ENCODE measurements around the gene CEMIP2. TPM values are rescaled to one million over a fixed set of nuclear protein-coding genes. Genes with fewer than 3 reads are reported as not detected.

Gene CEMIP2
- total and polyA plus RNA-seq, 2 of the 13 experiments (the other 11 are each of a cell fraction or from before 2014, with no cell fraction given), result 94.3 to 128 TPM

DNA sequence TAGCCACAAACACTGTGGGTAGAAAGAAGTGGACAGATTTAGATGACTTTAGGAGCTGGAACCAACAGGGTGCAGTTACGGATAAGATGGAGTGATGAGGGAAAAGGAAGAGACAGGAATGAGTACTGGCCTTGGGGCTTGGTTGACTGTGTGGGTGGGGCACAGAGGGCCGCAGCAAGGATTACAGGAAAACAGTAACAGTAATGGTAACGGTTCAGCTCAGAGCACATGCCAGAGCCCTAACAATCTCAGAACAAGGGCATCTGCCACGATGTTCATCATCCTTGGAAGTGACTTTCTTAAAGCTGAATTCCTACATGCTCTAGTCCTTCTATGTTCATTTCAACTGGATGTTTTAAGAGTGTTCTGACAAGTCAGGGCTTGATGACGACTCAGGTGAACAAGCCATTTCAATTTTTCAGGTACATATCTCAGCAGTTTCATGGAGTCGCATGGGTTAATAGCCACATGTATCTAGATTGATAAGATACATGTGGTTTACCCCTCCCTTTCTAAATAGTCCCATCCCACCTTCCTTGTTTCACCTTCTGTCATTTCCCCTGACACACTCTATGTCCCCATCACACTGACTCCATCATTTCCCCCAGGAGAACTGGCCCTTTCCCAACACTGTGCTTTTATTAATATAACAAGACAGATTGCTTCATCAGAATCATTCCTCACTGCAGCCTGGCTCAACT, 65.0 kb downstream of the CEMIP2 start:
- H3K79me2 ChIP-seq (ENCODE audit: insufficient read depth, low read length), result no peaks in the 10 kb centered on the region
- WGBS (ENCODE audit: low lambda C conversion rate), result 95% methylated on average over 6 of the region's 6 CpGs

GRCh38 chr9:71697882-71698281, 70.4 kb downstream of the CEMIP2 start:
- DNase-seq (ENCODE audit: low spot score) (no peak), FAIRE-seq (no peak), ATAC-seq (no peak)
- 94% methylated on average over 4 of the region's 4 CpGs for WGBS (ENCODE audit: low lambda C conversion rate)
- ChIA-PET POLR2A (no interaction called here), CTCF (ENCODE audit: low intra/inter-chr PET ratio, low total read pairs) (no interaction called here)
- H3K4me1 ChIP-seq (ENCODE audit: insufficient read depth, low read length), result peaks cover 7% of the 10 kb centered on the region; the same call in 1 of the 2 replicates
- TF ChIP-seq KAT8 (CRISPR knock-in tag; IDR thresholded peaks at IDR 0.05) (no peak), RBM22 (optimal IDR thresholded peaks at IDR 0.05; ENCODE audit: low read length) (peak; percentile 73), ZBTB2 (CRISPR knock-in tag; IDR thresholded peaks at IDR 0.05; ENCODE audit: low read depth) (no peak), ZNF101 (CRISPR knock-in tag; IDR thresholded peaks at IDR 0.05; ENCODE audit: borderline replicate concordance, low read depth) (no peak)
- H3K9ac ChIP-seq (ENCODE audit: insufficient read depth, low read depth, low read length), result no peak overlapping the region
- no peaks in the 10 kb centered on the region for H3K27me3 ChIP-seq (ENCODE audit: control insufficient read depth in 1 of 2, insufficient read depth in 2 of 2, low read length in 2 of 2)
- in situ Hi-C loops (cut with HindIII; ENCODE audit: extremely low pct_ligation_motif_present, low pct_unique_long_range_greater_than_20kb), result no loop called here
- no peaks in the 10 kb centered on the region for H4K20me1 ChIP-seq (ENCODE audit: insufficient read depth, low read length)
- no peak overlapping the region for H3K4me2 ChIP-seq (ENCODE audit: low read depth, low read length)
- H3K79me2 ChIP-seq (ENCODE audit: insufficient read depth, low read length), result no peaks in the 10 kb centered on the region
- H3K36me3 ChIP-seq (replicated peaks in 1 of 2; ENCODE audit: control insufficient read depth in 1 of 2, insufficient read depth in 2 of 2, low read length in 2 of 2), result peaks cover 12 to 65% of the 10 kb centered on the region in 2 experiments
- H3K4me3 ChIP-seq (replicated peaks in 1 of 3; ENCODE audit: insufficient read depth in 1 of 3, low read depth in 2 of 3, low read length in 3 of 3), result no peak overlapping the region
- BruUV-seq (replicated peaks), result no TSS peak
- H3K27ac ChIP-seq (ENCODE audit: extremely low read length, insufficient read depth, low read length), result no peak overlapping the region
- no peak overlapping the region for H2AFZ ChIP-seq (ENCODE audit: low read length)
- H3K9me3 ChIP-seq (ENCODE audit: low read length), result no peaks in the 10 kb centered on the region
- intact Hi-C loops (cut with micrococcal nuclease; ENCODE audit: unreplicated experiment), result no loop called here

More for the DNA sequence above, 65.0 kb downstream of the CEMIP2 start:
- FAIRE-seq (no peak), ATAC-seq (0 out of 3 replicates have a peak, but pooled peaks have one; percentile 26), DNase-seq (ENCODE audit: low spot score) (no peak)
- H3K9ac ChIP-seq (ENCODE audit: insufficient read depth, low read depth, low read length), result no peak overlapping the region
- POLR2A ChIA-PET, result no interaction called here
- no TSS peak for BruUV-seq (replicated peaks)
- no peaks in the 10 kb centered on the region for H3K27me3 ChIP-seq (ENCODE audit: control insufficient read depth in 1 of 2, insufficient read depth in 2 of 2, low read length in 2 of 2)
- no peaks in the 10 kb centered on the region for H4K20me1 ChIP-seq (ENCODE audit: insufficient read depth, low read length)
- H3K4me2 ChIP-seq (ENCODE audit: low read depth, low read length), result no peak overlapping the region
- peaks cover 20 to 73% of the 10 kb centered on the region in 2 experiments for H3K36me3 ChIP-seq (replicated peaks in 1 of 2; ENCODE audit: control insufficient read depth in 1 of 2, insufficient read depth in 2 of 2, low read length in 2 of 2)
- H3K4me1 ChIP-seq (ENCODE audit: insufficient read depth, low read length), result no peaks in the 10 kb centered on the region
- no peak for TF ChIP-seq ZNF674 (CRISPR knock-in tag; IDR thresholded peaks at IDR 0.05; ENCODE audit: low read depth)
- peak; percentile 76 for TF ChIP-seq RBM22 (optimal IDR thresholded peaks at IDR 0.05; ENCODE audit: low read length)
- CTCF ChIA-PET (ENCODE audit: low intra/inter-chr PET ratio, low total read pairs), result no interaction called here
- no peak overlapping the region for H2AFZ ChIP-seq (ENCODE audit: low read length)
- in situ Hi-C loops (cut with HindIII; ENCODE audit: extremely low pct_ligation_motif_present, low pct_unique_long_range_greater_than_20kb), result no loop called here
- no peaks in the 10 kb centered on the region for H3K9me3 ChIP-seq (ENCODE audit: low read length)
- intact Hi-C loops (cut with micrococcal nuclease; ENCODE audit: unreplicated experiment), result no loop called here
- no peak overlapping the region for H3K4me3 ChIP-seq (replicated peaks in 1 of 3; ENCODE audit: insufficient read depth in 1 of 3, low read depth in 2 of 3, low read length in 3 of 3)
- no peak overlapping the region for H3K27ac ChIP-seq (ENCODE audit: extremely low read length, insufficient read depth, low read length)
